H1 (cell line): ENCODE data around the gene ANGPTL8. TPM values are rescaled to one million over a fixed set of nuclear protein-coding genes. Genes with fewer than 3 reads are reported as not detected.

Experiments
- RNF2 ChIP-seq: fragments of 200-900, 300-1000 bp; sonication (generic); IDR thresholded peaks from 2 replicates; pipeline ENCODE4 v1.7.1; 2016; ENCODE audit warnings: borderline replicate concordance, low read depth, mild to moderate bottlenecking, antibody characterized with exemption, low read length; ENCODE audit not compliant: poor library complexity, severe bottlenecking; ENCODE audit errors: missing control alignments
- SRF ChIP-seq: IDR thresholded peaks from 2 replicates; pipeline ENCODE4 v1.6.1; 2011; ENCODE audit warnings: mild to moderate bottlenecking, low read depth, low read length, moderate library complexity
- USF2 ChIP-seq: IDR thresholded peaks from 2 replicates; pipeline ENCODE4 v1.6.1; 2011; ENCODE audit warnings: low read length, improper control_type of control experiment
- polyA plus RNA-seq, 7 experiments: library from polyadenylated mRNA; depleted of rRNA in 3 of 7; stranded (reverse) in 5 of 7; unstranded in 2 of 7; fragments of >200 nt in 5 of 7; fragments of 200-250 nt in 2 of 7; gene quantifications; 1 replicate in 5 of 7; 2 replicates in 1 of 7; 4 replicates in 1 of 7; pipeline versions ENCODE4 v1.2.1 to v1.2.3, GENCODE V29; 2011 to 2013; ENCODE audit warnings: missing spikeins in 2 of 7, mixed read lengths in 2 of 7
- total RNA-seq: library from RNA; stranded (reverse); fragmentation: NEBNext Ultra II Directional; extraction: Animal tissue kit (Norgen Biotek cat#: 25700); gene quantifications from 2 replicates; pipeline ENCODE4 v1.2.1, GENCODE V29; 2021

Gene ANGPTL8
- total and polyA plus RNA-seq, 2 of the 8 experiments (the other 6 are each of a cell fraction or from before 2014, with no cell fraction given), result not detected

- TF ChIP-seq RNF2 (no peak), USF2 (no peak), SRF (no peak)
- TF ChIP-seq, all 59 proteins: peak for 0
These were observed 30.0 kb downstream of the ANGPTL8 start (continued) for GRCh38 chr19:11269408-11269807.
